T-helper 1 cell treated with Interleukin-12 subunit alpha and Interleukin-12 subunit beta and Interleukin-4 antibody, amounts not matched to agents 30 ng/mL and 1 ng/mL, for 36 hours (primary cell): Measurements from ENCODE around the gene SPOCD1. TPM values are rescaled to one million over a fixed set of nuclear protein-coding genes. Genes with fewer than 3 reads are reported as not detected.

Source experiments
- intact Hi-C: fragments of 100-400 bp; cut with micrococcal nuclease; formaldehyde crosslinking; loops from one replicate; pipeline ENCODE4 v1.15.1; 2024
- total RNA-seq: library from RNA; stranded (reverse); gene quantifications from 2 replicates; pipeline ENCODE4 v1.2.3, GENCODE V29; 2022

SPOCD1 gene
- total RNA-seq, 1 donor from 2014 or later = not detected

- intact Hi-C loops = no loop called here
Observed at GRCh38 chr1:31801458-31801857, 14.4 kb downstream of the SPOCD1 start.

- intact Hi-C loops = no loop called here
Observed at GRCh38 chr1:31800674-31800967, 15.2 kb downstream of the SPOCD1 start.

GRCh38 chr1:31799895-31800673, 15.7 kb downstream of the SPOCD1 start:
- intact Hi-C loops = no loop called here

- intact Hi-C loops = no loop called here
Observed at GRCh38 chr1:31799196-31799894, 16.5 kb downstream of the SPOCD1 start.

GRCh38 chr1:31798433-31799195, 17.2 kb downstream of the SPOCD1 start:
- intact Hi-C loops = no loop called here

GRCh38 chr1:31798086-31798432, 17.8 kb downstream of the SPOCD1 start:
- intact Hi-C loops = no loop called here

- intact Hi-C loops = no loop called here
Observed at GRCh38 chr1:31797216-31797615, 18.6 kb downstream of the SPOCD1 start.

GRCh38 chr1:31796707-31797106, 19.1 kb downstream of the SPOCD1 start:
- intact Hi-C loops = no loop called here

- intact Hi-C loops = no loop called here
Observed at GRCh38 chr1:31795801-31796621, 19.8 kb downstream of the SPOCD1 start.

- intact Hi-C loops = no loop called here
Observed at GRCh38 chr1:31795096-31795675, 20.6 kb downstream of the SPOCD1 start.

- intact Hi-C loops = no loop called here
Observed at GRCh38 chr1:31793586-31794285, 22.1 kb downstream of the SPOCD1 start.

GRCh38 chr1:31793086-31793485, 22.7 kb downstream of the SPOCD1 start:
- intact Hi-C loops = no loop called here

- intact Hi-C loops = no loop called here
Observed at GRCh38 chr1:31792541-31792940, 23.3 kb downstream of the SPOCD1 start.

- intact Hi-C loops = no loop called here
Observed at GRCh38 chr1:31792116-31792515, 23.7 kb downstream of the SPOCD1 start.

- intact Hi-C loops = no loop called here
Observed at GRCh38 chr1:31791131-31791858, 24.5 kb downstream of the SPOCD1 start.

GRCh38 chr1:31790641-31791091, 25.2 kb downstream of the SPOCD1 start:
- intact Hi-C loops = no loop called here

- intact Hi-C loops = no loop called here
Observed at GRCh38 chr1:31790140-31790539, 25.7 kb downstream of the SPOCD1 start.

GRCh38 chr1:31789259-31790065, 26.4 kb downstream of the SPOCD1 start:
- intact Hi-C loops = loop anchor here (1.0 to 5.0 kb wide), 7 partner anchors 125 to 607 kb away; partner anchors contain the start of genes SNRNP40 and ZCCHC17

GRCh38 chr1:31788825-31789256, 27.0 kb downstream of the SPOCD1 start:
- intact Hi-C loops = loop anchor here (1.0 to 5.0 kb wide), 13 partner anchors 27 to 607 kb away; partner anchors contain the start of genes KHDRBS1, PEF1, SNRNP40 and SPOCD1
